Progenitor cell of endocrine pancreas (in vitro differentiated cells): ENCODE data around the gene ADAMTS18. TPM values are rescaled to one million over a fixed set of nuclear protein-coding genes. Genes with fewer than 3 reads are reported as not detected.

Experiments
- DNase-seq: peaks from one replicate; pipeline ENCODE4 v3.0.0; 2021; ENCODE audit warnings: low spot score; ENCODE audit not compliant: unreplicated experiment
- H3K27ac Mint-ChIP-seq: 2 replicates; pipeline ENCODE4 v1.8.0; 2021; ENCODE audit warnings: mild to moderate bottlenecking, moderate library complexity, mixed read lengths
- H3K27me3 Mint-ChIP-seq: 2 replicates; pipeline ENCODE4 v1.8.0; 2021; ENCODE audit warnings: mixed read lengths
- H3K36me3 Mint-ChIP-seq: 2 replicates; pipeline ENCODE4 v1.8.0; 2022; ENCODE audit warnings: mixed read lengths; ENCODE audit not compliant: insufficient read depth
- H3K4me1 Mint-ChIP-seq: 2 replicates; pipeline ENCODE4 v1.8.0; 2021; ENCODE audit warnings: low read depth, mixed read lengths
- H3K4me3 Mint-ChIP-seq: 2 replicates; pipeline ENCODE4 v1.8.0; 2021; ENCODE audit warnings: low read depth, mild to moderate bottlenecking, moderate library complexity, mixed read lengths
- H3K9me3 Mint-ChIP-seq: 2 replicates; pipeline ENCODE4 v1.8.0; 2021; ENCODE audit warnings: low read depth, mixed read lengths
- CTCF ChIP-seq: fragments of 200-600 bp; sonication (generic); IDR thresholded peaks from one replicate; pipeline ENCODE4 v1.5.0; 2021; ENCODE audit warnings: antibody characterized with exemption, mild to moderate bottlenecking; ENCODE audit not compliant: unreplicated experiment
- total RNA-seq: library from RNA; stranded (reverse); gene quantifications from 2 replicates; pipeline ENCODE4 v1.2.1, GENCODE V29; 2021

ADAMTS18 gene
- total RNA-seq, 1 donor from 2014 or later, result 5.8 TPM

DNA sequence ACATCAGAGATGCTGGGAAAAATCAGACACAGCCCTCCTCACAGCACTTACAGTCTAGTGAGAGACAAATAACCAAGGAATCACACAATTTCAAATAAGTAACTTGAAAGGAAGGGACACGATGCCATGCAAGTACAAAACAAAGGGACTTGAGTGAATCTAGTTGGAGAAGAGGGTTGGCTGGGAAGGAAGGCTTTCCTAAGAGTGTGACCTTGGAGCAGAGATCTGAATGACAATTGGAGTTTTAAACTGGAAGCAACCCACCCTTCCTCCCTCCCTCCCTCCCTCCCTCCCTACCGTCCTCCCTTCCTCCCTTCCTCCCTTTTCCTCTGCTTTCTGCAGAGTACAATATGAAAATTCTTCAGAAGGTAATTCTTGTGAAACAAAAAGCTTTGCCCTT is 31.1 kb downstream of the ADAMTS18 start:
- no peak for DNase-seq
- peaks cover 10% of the 10 kb centered on the region for H3K36me3 Mint-ChIP-seq
- TF ChIP-seq CTCF, result no peak
- peaks cover 6% of the 10 kb centered on the region for H3K4me1 Mint-ChIP-seq
- peaks cover 2% of the 10 kb centered on the region for H3K27me3 Mint-ChIP-seq
- no peak overlapping the region for H3K4me3 Mint-ChIP-seq
- H3K27ac Mint-ChIP-seq, result no peak overlapping the region
- H3K9me3 Mint-ChIP-seq, result peaks cover 13% of the 10 kb centered on the region

GRCh38 chr16:77402672-77403071 is 32.2 kb downstream of the ADAMTS18 start:
- peaks cover 11% of the 10 kb centered on the region for H3K4me1 Mint-ChIP-seq
- DNase-seq, result no peak
- peaks cover 8% of the 10 kb centered on the region for H3K9me3 Mint-ChIP-seq
- H3K4me3 Mint-ChIP-seq, result no peak overlapping the region
- no peak for TF ChIP-seq CTCF
- H3K27me3 Mint-ChIP-seq, result peaks cover 2% of the 10 kb centered on the region
- no peak overlapping the region for H3K27ac Mint-ChIP-seq
- H3K36me3 Mint-ChIP-seq, result peaks cover 5% of the 10 kb centered on the region

DNA sequence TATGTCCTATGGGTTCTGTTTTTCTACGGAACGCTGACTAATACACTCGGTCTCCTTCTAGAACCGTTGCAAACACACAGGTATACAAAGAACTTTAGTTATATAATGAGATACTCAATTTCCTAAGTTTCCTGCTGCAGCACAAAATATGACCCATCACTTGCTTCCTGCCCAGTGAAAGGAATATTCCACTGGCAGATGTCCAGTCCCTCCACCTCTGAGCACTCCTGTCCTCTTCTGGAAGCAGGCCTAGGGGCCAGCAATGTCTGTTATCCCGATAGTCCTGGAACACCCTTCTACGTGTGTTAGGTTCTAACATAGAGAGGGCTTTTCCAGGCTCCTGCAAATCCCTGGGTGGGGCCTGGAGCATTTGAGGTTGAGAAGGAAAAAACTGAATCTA is 32.7 kb downstream of the ADAMTS18 start:
- H3K27me3 Mint-ChIP-seq, result peaks cover 2% of the 10 kb centered on the region
- H3K36me3 Mint-ChIP-seq, result peaks cover 3% of the 10 kb centered on the region
- TF ChIP-seq CTCF, result no peak
- no peak overlapping the region for H3K4me3 Mint-ChIP-seq
- H3K9me3 Mint-ChIP-seq, result peaks cover 5% of the 10 kb centered on the region
- H3K27ac Mint-ChIP-seq, result no peak overlapping the region
- peaks cover 11% of the 10 kb centered on the region for H3K4me1 Mint-ChIP-seq
- no peak for DNase-seq

DNA sequence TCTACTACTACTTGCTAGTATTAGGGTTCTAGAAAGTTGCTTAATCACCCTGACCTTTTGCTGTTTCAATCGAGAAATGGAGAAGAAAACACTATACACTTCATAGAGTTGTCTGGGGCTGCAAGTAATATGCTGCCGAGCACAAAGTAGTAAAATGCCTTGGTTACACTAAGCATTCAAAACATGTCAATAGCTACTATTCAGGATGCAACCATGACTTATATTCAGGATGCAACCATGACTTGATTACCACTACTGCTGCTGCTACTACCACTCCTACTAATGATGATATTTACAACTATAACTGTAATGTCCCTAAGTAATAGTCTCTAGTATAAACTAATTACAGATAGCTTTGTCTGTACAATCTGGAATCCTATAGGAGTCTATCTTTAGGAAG is 35.3 kb downstream of the ADAMTS18 start:
- TF ChIP-seq CTCF, result no peak
- no peaks in the 10 kb centered on the region for H3K9me3 Mint-ChIP-seq
- peaks cover 2% of the 10 kb centered on the region for H3K27me3 Mint-ChIP-seq
- H3K4me3 Mint-ChIP-seq, result no peak overlapping the region
- peaks cover 7% of the 10 kb centered on the region for H3K4me1 Mint-ChIP-seq
- no peak overlapping the region for H3K27ac Mint-ChIP-seq
- DNase-seq, result no peak
- H3K36me3 Mint-ChIP-seq, result no peaks in the 10 kb centered on the region

DNA sequence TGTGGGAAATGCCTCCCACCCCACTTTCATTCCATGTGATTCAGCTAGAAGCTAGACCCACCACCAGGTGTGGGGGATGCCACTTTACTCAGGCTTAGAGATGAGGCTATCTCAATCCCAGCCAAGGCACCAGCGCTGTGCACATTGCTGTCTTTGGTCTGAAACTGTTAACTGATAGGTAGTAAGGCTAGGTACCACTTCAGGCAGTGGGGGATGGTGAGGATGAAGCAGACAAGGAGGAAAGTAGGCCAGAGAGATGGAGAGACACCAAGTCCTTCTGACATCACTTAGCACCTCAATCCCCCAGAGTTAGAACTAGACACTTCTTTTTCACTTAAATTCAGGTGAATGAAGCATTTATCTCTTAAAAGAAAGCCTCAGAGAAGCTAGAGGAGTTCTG is 35.8 kb downstream of the ADAMTS18 start:
- peaks cover 6% of the 10 kb centered on the region for H3K4me1 Mint-ChIP-seq
- H3K36me3 Mint-ChIP-seq, result no peaks in the 10 kb centered on the region
- H3K27me3 Mint-ChIP-seq, result peaks cover 2% of the 10 kb centered on the region
- no peaks in the 10 kb centered on the region for H3K9me3 Mint-ChIP-seq
- H3K27ac Mint-ChIP-seq, result no peak overlapping the region
- no peak for DNase-seq
- TF ChIP-seq CTCF, result no peak
- H3K4me3 Mint-ChIP-seq, result no peak overlapping the region
